Hepatocyte (in vitro differentiated cells): ENCODE data around the gene MYH7B. TPM values are rescaled to one million over a fixed set of nuclear protein-coding genes. Genes with fewer than 3 reads are reported as not detected.

Source experiments
- DNase-seq: peaks from one replicate; pipeline ENCODE4 v3.0.0-alpha.2; 2016; ENCODE audit warnings: low spot score
- H2AFZ ChIP-seq: fragments of 200-600 bp; sonication (generic); 2 replicates; pipeline ENCODE4 v1.6.0; 2016; ENCODE audit warnings: antibody characterized with exemption, mild to moderate bottlenecking
- H3K27ac ChIP-seq: fragments of 200-600 bp; sonication (generic); 2 replicates; pipeline ENCODE4 v1.5.1; 2016; ENCODE audit warnings: mild to moderate bottlenecking
- H3K27me3 ChIP-seq: fragments of 200-600 bp; sonication (generic); 2 replicates; pipeline ENCODE4 v1.6.1; 2016
- H3K36me3 ChIP-seq: fragments of 200-600 bp; sonication (generic); replicated peaks from 2 replicates; pipeline ENCODE4 v1.5.1; 2016; ENCODE audit warnings: low read depth; ENCODE audit not compliant: insufficient read depth
- H3K4me1 ChIP-seq: fragments of 200-600 bp; sonication (generic); 2 replicates; pipeline ENCODE4 v1.5.1; 2016; ENCODE audit warnings: mild to moderate bottlenecking, moderate library complexity; ENCODE audit not compliant: insufficient read depth
- H3K4me2 ChIP-seq: fragments of 200-600 bp; sonication (generic); 2 replicates; pipeline ENCODE4 v1.6.0; 2016
- H3K4me3 ChIP-seq: fragments of 200-600 bp; sonication (generic); 2 replicates; pipeline ENCODE4 v1.5.1; 2016; ENCODE audit warnings: mild to moderate bottlenecking
- H3K79me2 ChIP-seq: fragments of 200-600 bp; sonication (generic); 2 replicates; pipeline ENCODE4 v1.6.0; 2017; ENCODE audit warnings: mild to moderate bottlenecking
- H3K9me2 ChIP-seq: fragments of 200-600 bp; sonication (generic); replicated peaks from 2 replicates; pipeline ENCODE4 v1.6.0; 2017; ENCODE audit warnings: mild to moderate bottlenecking; ENCODE audit not compliant: insufficient read depth
- H3K9me3 ChIP-seq: fragments of 200-600 bp; sonication (generic); 2 replicates; pipeline ENCODE4 v1.5.1; 2016; ENCODE audit warnings: low read depth, mild to moderate bottlenecking
- H4K20me1 ChIP-seq: fragments of 200-600 bp; sonication (generic); 2 replicates; pipeline ENCODE4 v1.6.0; 2016; ENCODE audit warnings: mild to moderate bottlenecking; ENCODE audit not compliant: insufficient read depth, poor library complexity, severe bottlenecking
- EZH2 ChIP-seq: fragments of 200-600 bp; sonication (generic); IDR thresholded peaks from 2 replicates; pipeline ENCODE4 v1.6.1; 2016; ENCODE audit warnings: antibody characterized with exemption, mild to moderate bottlenecking, borderline replicate concordance
- EZH2phosphoT487 ChIP-seq: fragments of 200-600 bp; sonication (generic); IDR thresholded peaks from one replicate; pipeline ENCODE4 v1.6.1; 2018; ENCODE audit warnings: antibody characterized with exemption, mild to moderate bottlenecking, low read depth, moderate library complexity; ENCODE audit not compliant: unreplicated experiment, severe bottlenecking
- WGBS: methylation state at CpG from one replicate; pipeline ENCODE4 v1.1.6; 2016; ENCODE audit warnings: low lambda C conversion rate; ENCODE audit errors: missing lambda C conversion rate; 5-methylcytosine and 5-hydroxymethylcytosine counted together
- polyA plus RNA-seq: library from polyadenylated mRNA; unstranded; fragments of >200 nt; fragmentation: Nextera tagmentation; extraction: Ambion mirVana; gene quantifications from 2 replicates; pipeline ENCODE4 v1.2.1, GENCODE V29; 2016
- total RNA-seq: library from RNA; depleted of rRNA; stranded (reverse); fragments of >200 nt; gene quantifications from 2 replicates; pipeline ENCODE4 v1.2.3, GENCODE V29; 2014
- TF ChIP-seq, protein P1 (sequence below): fragments of 200-600 bp; sonication (generic); IDR thresholded peaks from 2 replicates; pipeline ENCODE4 v1.5.1; 2016; ENCODE audit warnings: antibody characterized with exemption, mild to moderate bottlenecking; ENCODE audit not compliant: poor library complexity

MYH7B gene
- total and polyA plus RNA-seq, 2 experiments from 2014 or later = 0.07 to 0.42 TPM

DNA sequence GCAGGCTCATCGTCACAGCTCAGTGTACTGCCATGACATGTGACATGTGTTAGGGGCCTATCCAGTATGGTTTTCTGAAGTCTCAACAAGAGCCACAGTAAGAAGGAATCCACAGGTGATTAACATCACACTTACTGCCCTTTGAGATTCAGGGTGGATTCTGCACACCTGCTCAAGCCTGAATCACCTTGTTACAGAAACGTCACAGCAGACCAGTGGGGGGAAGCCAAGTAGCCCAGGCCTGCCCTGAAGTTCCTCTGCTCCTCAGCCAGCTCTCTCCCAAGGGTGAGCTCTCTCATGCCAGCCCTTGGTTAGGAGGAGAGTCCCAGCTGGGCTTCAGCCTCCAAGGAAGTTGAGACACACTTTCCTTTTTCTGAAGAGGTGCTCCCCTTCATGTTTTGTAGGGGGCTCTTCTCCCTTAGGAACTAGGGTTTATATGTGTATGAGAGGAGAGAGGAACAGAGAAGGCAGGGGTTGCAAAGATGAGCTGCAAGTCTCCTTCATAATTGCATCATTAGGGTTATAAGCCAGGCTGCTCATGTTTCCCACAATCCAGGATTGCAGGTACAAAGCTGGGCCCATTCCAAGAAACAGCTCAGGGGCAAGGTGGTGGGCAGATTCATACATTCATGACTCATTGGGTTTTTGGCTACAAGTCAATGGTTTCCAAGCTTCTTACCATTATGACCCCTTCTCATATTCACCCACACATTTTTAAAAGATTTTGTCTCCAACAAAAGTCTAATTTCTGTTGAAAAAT is 11.7 kb upstream of the MYH7B start:
- H3K9me2 ChIP-seq = no peaks in the 10 kb centered on the region
- H3K36me3 ChIP-seq = no peaks in the 10 kb centered on the region
- no peaks in the 10 kb centered on the region for H3K9me3 ChIP-seq
- no peak overlapping the region for H3K4me3 ChIP-seq
- no peak for DNase-seq
- no peaks in the 10 kb centered on the region for H3K79me2 ChIP-seq
- no peak overlapping the region for H2AFZ ChIP-seq
- no peak overlapping the region for H3K4me2 ChIP-seq
- WGBS = 91% methylated on average over 2 of the region's 2 CpGs
- no peaks in the 10 kb centered on the region for H3K27me3 ChIP-seq
- TF ChIP-seq, protein P1, sequence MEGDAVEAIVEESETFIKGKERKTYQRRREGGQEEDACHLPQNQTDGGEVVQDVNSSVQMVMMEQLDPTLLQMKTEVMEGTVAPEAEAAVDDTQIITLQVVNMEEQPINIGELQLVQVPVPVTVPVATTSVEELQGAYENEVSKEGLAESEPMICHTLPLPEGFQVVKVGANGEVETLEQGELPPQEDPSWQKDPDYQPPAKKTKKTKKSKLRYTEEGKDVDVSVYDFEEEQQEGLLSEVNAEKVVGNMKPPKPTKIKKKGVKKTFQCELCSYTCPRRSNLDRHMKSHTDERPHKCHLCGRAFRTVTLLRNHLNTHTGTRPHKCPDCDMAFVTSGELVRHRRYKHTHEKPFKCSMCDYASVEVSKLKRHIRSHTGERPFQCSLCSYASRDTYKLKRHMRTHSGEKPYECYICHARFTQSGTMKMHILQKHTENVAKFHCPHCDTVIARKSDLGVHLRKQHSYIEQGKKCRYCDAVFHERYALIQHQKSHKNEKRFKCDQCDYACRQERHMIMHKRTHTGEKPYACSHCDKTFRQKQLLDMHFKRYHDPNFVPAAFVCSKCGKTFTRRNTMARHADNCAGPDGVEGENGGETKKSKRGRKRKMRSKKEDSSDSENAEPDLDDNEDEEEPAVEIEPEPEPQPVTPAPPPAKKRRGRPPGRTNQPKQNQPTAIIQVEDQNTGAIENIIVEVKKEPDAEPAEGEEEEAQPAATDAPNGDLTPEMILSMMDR = no peak
- TF ChIP-seq EZH2 (no peak), EZH2phosphoT487 (no peak)
- H3K27ac ChIP-seq = no peak overlapping the region
- H3K4me1 ChIP-seq = no peaks in the 10 kb centered on the region
- no peaks in the 10 kb centered on the region for H4K20me1 ChIP-seq

GRCh38 chr20:34945315-34946077 is 10.2 kb upstream of the MYH7B start:
- Histone ChIP-seq H3K9me2 (no peaks in the 10 kb centered on the region), H4K20me1 (no peaks in the 10 kb centered on the region), H3K36me3 (no peaks in the 10 kb centered on the region), H3K27me3 (no peaks in the 10 kb centered on the region), H3K4me2 (no peak overlapping the region), H3K9me3 (no peaks in the 10 kb centered on the region), H3K27ac (no peak overlapping the region), H3K4me3 (no peak overlapping the region), H3K4me1 (no peaks in the 10 kb centered on the region), H3K79me2 (no peaks in the 10 kb centered on the region), H2AFZ (no peak overlapping the region)
- 92% methylated on average over 6 of the region's 7 CpGs for WGBS
- TF ChIP-seq EZH2 = no peak
- TF ChIP-seq, protein P1 = no peak
- TF ChIP-seq EZH2phosphoT487 = no peak
- DNase-seq = no peak

DNA sequence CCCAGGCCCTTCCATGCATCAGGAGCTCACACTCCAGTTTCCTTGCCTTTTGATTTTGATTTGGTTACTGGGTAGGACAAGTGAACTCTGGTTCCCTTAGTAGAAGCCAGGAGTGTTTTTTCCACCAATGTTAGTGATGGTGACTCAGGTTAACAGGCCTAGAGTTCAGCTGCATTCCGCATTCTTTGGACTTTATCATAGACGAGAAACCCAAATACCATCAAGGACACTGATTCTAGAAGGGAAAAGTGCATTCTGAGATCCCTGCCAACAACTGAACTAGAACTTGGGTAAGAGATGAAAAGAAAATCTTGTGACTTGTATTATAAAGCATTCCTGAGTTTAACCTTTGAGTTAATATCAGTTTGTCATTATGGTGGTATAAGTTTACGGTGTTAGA is 9.0 kb upstream of the MYH7B start:
- Histone ChIP-seq H3K27me3 (no peaks in the 10 kb centered on the region), H4K20me1 (no peaks in the 10 kb centered on the region), H3K4me3 (no peak overlapping the region), H3K27ac (no peak overlapping the region), H3K4me1 (no peaks in the 10 kb centered on the region), H3K36me3 (no peaks in the 10 kb centered on the region), H3K4me2 (no peak overlapping the region), H3K79me2 (no peaks in the 10 kb centered on the region), H2AFZ (no peak overlapping the region), H3K9me3 (no peaks in the 10 kb centered on the region), H3K9me2 (no peaks in the 10 kb centered on the region)
- DNase-seq = no peak
- TF ChIP-seq, protein P1 = no peak
- no peak for TF ChIP-seq EZH2
- TF ChIP-seq EZH2phosphoT487 = no peak
- 89% methylated on average over 3 of the region's 3 CpGs for WGBS
